Progenitor cell of endocrine pancreas (in vitro differentiated cells): Measurements from ENCODE around the gene GFER. TPM values are rescaled to one million over a fixed set of nuclear protein-coding genes. Genes with fewer than 3 reads are reported as not detected.

Source experiments
- DNase-seq: peaks from one replicate; pipeline ENCODE4 v3.0.0; 2021; ENCODE audit warnings: low spot score; ENCODE audit not compliant: unreplicated experiment
- H3K27ac Mint-ChIP-seq: 2 replicates; pipeline ENCODE4 v1.8.0; 2021; ENCODE audit warnings: mild to moderate bottlenecking, moderate library complexity, mixed read lengths
- H3K27me3 Mint-ChIP-seq: 2 replicates; pipeline ENCODE4 v1.8.0; 2021; ENCODE audit warnings: mixed read lengths
- H3K36me3 Mint-ChIP-seq: 2 replicates; pipeline ENCODE4 v1.8.0; 2022; ENCODE audit warnings: mixed read lengths; ENCODE audit not compliant: insufficient read depth
- H3K4me1 Mint-ChIP-seq: 2 replicates; pipeline ENCODE4 v1.8.0; 2021; ENCODE audit warnings: low read depth, mixed read lengths
- H3K4me3 Mint-ChIP-seq: 2 replicates; pipeline ENCODE4 v1.8.0; 2021; ENCODE audit warnings: low read depth, mild to moderate bottlenecking, moderate library complexity, mixed read lengths
- H3K9me3 Mint-ChIP-seq: 2 replicates; pipeline ENCODE4 v1.8.0; 2021; ENCODE audit warnings: low read depth, mixed read lengths
- CTCF ChIP-seq: fragments of 200-600 bp; sonication (generic); IDR thresholded peaks from one replicate; pipeline ENCODE4 v1.5.0; 2021; ENCODE audit warnings: antibody characterized with exemption, mild to moderate bottlenecking; ENCODE audit not compliant: unreplicated experiment
- total RNA-seq: library from RNA; stranded (reverse); gene quantifications from 2 replicates; pipeline ENCODE4 v1.2.1, GENCODE V29; 2021

Gene GFER
- total RNA-seq, 1 donor from 2014 or later, result 32.9 TPM

- Mint-ChIP-seq H3K36me3 (peaks cover 4% of the 10 kb centered on the region), H3K9me3 (no peaks in the 10 kb centered on the region), H3K4me1 (peaks cover 17% of the 10 kb centered on the region), H3K27ac (no peak overlapping the region), H3K4me3 (no peak overlapping the region), H3K27me3 (no peaks in the 10 kb centered on the region)
- no peak for TF ChIP-seq CTCF
- no peak for DNase-seq
These were observed 21.0 kb downstream of the GFER start for GRCh38 chr16:2004795-2005517.

GRCh38 chr16:2005646-2006045, 21.7 kb downstream of the GFER start:
- no peaks in the 10 kb centered on the region for H3K9me3 Mint-ChIP-seq
- no peak for TF ChIP-seq CTCF
- no peak overlapping the region for H3K4me3 Mint-ChIP-seq
- H3K27me3 Mint-ChIP-seq, result no peaks in the 10 kb centered on the region
- peaks cover 4% of the 10 kb centered on the region for H3K36me3 Mint-ChIP-seq
- no peak for DNase-seq
- no peak overlapping the region for H3K27ac Mint-ChIP-seq
- H3K4me1 Mint-ChIP-seq, result peaks cover 21% of the 10 kb centered on the region

- no peak for DNase-seq
- Mint-ChIP-seq H3K4me3 (peak overlapping the region; percentile 29), H3K4me1 (peaks cover 21% of the 10 kb centered on the region), H3K36me3 (peaks cover 2% of the 10 kb centered on the region), H3K9me3 (no peaks in the 10 kb centered on the region), H3K27me3 (no peaks in the 10 kb centered on the region), H3K27ac (no peak overlapping the region)
- no peak for TF ChIP-seq CTCF
These were observed 22.3 kb downstream of the GFER start for GRCh38 chr16:2006317-2006716.

GRCh38 chr16:2007081-2007836, 23.3 kb downstream of the GFER start:
- Mint-ChIP-seq H3K4me1 (peaks cover 21% of the 10 kb centered on the region), H3K36me3 (peaks cover 2% of the 10 kb centered on the region), H3K27ac (peak overlapping the region; percentile 50), H3K9me3 (no peaks in the 10 kb centered on the region), H3K27me3 (no peaks in the 10 kb centered on the region), H3K4me3 (peak overlapping the region; percentile 72)
- no peak for TF ChIP-seq CTCF
- DNase-seq, result no peak

GRCh38 chr16:2008009-2008526, 24.1 kb downstream of the GFER start:
- DNase-seq, result no peak
- Mint-ChIP-seq H3K36me3 (peaks cover 2% of the 10 kb centered on the region), H3K4me1 (peaks cover 21% of the 10 kb centered on the region), H3K27me3 (no peaks in the 10 kb centered on the region), H3K4me3 (peak overlapping the region; percentile 72), H3K9me3 (no peaks in the 10 kb centered on the region), H3K27ac (peak overlapping the region; percentile 46)
- no peak for TF ChIP-seq CTCF
